ENCODE data around the gene SOD2. TPM values are rescaled to one million over a fixed set of nuclear protein-coding genes. Genes with fewer than 3 reads are reported as not detected.

SOD2 gene
- total and polyA plus RNA-seq, 9 of the 15 experiments (the other 6 are each of a cell fraction or from before 2014, with no cell fraction given) = 39.8 to 140 (median 95.8) TPM

GRCh38 chr6:159682295-159682694 lies 10.7 kb downstream of the SOD2 start (continued):
- no peak for TF ChIP-seq UBTF (IDR thresholded peaks at IDR 0.05; ENCODE audit: borderline replicate concordance in 1 of 2, low read depth in 2 of 2, low read length in 2 of 2)

GRCh38 chr6:159681191-159681880 lies 11.7 kb downstream of the SOD2 start:
- peaks cover 8% of the 10 kb centered on the region; the same call in 1 of the 3 replicates for H3K79me2 ChIP-seq (ENCODE audit: control insufficient read depth, insufficient read depth, low read length)
- no peak for DNase-seq (ENCODE audit: extremely low read depth in 1 of 4, low spot score in 3 of 4)
- no peaks in the 10 kb centered on the region for H3K9me1 ChIP-seq (ENCODE audit: control insufficient read depth, insufficient read depth, low read length)
- TF ChIP-seq ESRRA (IDR thresholded peaks at IDR 0.05; ENCODE audit: borderline replicate concordance, low read depth) = no peak
- no peak for TF ChIP-seq TAF1 (IDR thresholded peaks at IDR 0.05; ENCODE audit: control insufficient read depth, extremely low read depth, insufficient read depth, low read length, severe bottlenecking)
- no peak for TF ChIP-seq RAD51 (IDR thresholded peaks at IDR 0.05; ENCODE audit: borderline replicate concordance, low read depth)
- TF ChIP-seq HMBOX1 (IDR thresholded peaks at IDR 0.05) = no peak
- TF ChIP-seq HLTF (IDR thresholded peaks at IDR 0.05) = no peak
- no peak for TF ChIP-seq MTA1 (IDR thresholded peaks at IDR 0.05; ENCODE audit: borderline replicate concordance)
- no peak for TF ChIP-seq CXXC5 (CRISPR knock-in tag; IDR thresholded peaks at IDR 0.05)
- no peak for TF ChIP-seq SIN3B (IDR thresholded peaks at IDR 0.05; ENCODE audit: low read depth)
- H2AFZ ChIP-seq (ENCODE audit: low read depth, low read length) = no peak overlapping the region
- CTCF ChIA-PET (ENCODE audit: low intra/inter-chr PET ratio) = no interaction called here
- no peak overlapping the region for H3K4me3 ChIP-seq
- no peaks in the 10 kb centered on the region for H3K4me1 ChIP-seq (replicated peaks in 1 of 2; ENCODE audit: control insufficient read depth in 2 of 2, insufficient read depth in 2 of 2, low read length in 2 of 2)
- 83% methylated on average over 10 of the region's 10 CpGs for WGBS (ENCODE audit: insufficient coverage, low coverage, missing lambda C conversion rate)
- ATAC-seq = no peak
- H3K9ac ChIP-seq (ENCODE audit: insufficient read depth in 1 of 2, low read depth in 2 of 2, low read length in 2 of 2) = no peak overlapping the region
- H3K4me2 ChIP-seq (ENCODE audit: insufficient read depth, low read length) = no peak overlapping the region
- BruUV-seq (replicated peaks) = TSS peak; percentile 9
- peaks cover 82% of the 10 kb centered on the region for H3K36me3 ChIP-seq (ENCODE audit: control insufficient read depth, insufficient read depth, low read length)
- no peaks in the 10 kb centered on the region for H3K27me3 ChIP-seq (ENCODE audit: control insufficient read depth in 2 of 2, insufficient read depth in 2 of 2, low read length in 2 of 2)
- no peaks in the 10 kb centered on the region for H4K20me1 ChIP-seq (replicated peaks; ENCODE audit: control insufficient read depth, insufficient read depth, low read length)
- intact Hi-C loops (cut with micrococcal nuclease) = no loop called here
- POLR2A ChIA-PET = interaction anchor here (0.7 to 1.9 kb wide), 5 partner anchors 10 to 846 kb away, joined by 3 to 13 read pairs (median 3); partner anchors contain the start of gene SOD2
- no peak overlapping the region for H3K27ac ChIP-seq (ENCODE audit: extremely low read depth, low read depth, low read length)
- FAIRE-seq = no peak
- in situ Hi-C loops (cut with MboI) = no loop called here
- no peaks in the 10 kb centered on the region for H3K9me3 ChIP-seq (replicated peaks; ENCODE audit: control insufficient read depth, insufficient read depth, low read depth, low read length)
